Measurements from ENCODE around the gene TENM4. TPM values are rescaled to one million over a fixed set of nuclear protein-coding genes. Genes with fewer than 3 reads are reported as not detected.

Gene TENM4
- polyA plus RNA-seq, 3 donors, result 0.31 to 1.7 TPM; not detected in 1

- intact Hi-C loops (cut with micrococcal nuclease), result no loop called here
- H2AFZ ChIP-seq (ENCODE audit: insufficient read depth, low read depth, low read length, poor library complexity, severe bottlenecking), result no peak overlapping the region
- peaks cover 27 to 33% of the 10 kb centered on the region in 2 donors for H3K27me3 ChIP-seq (ENCODE audit: control insufficient read depth in 2 of 2, insufficient read depth in 2 of 2, low read length in 2 of 2)
- no peak overlapping the region for H3K27ac ChIP-seq (ENCODE audit: low read depth in 1 of 2, low read length in 2 of 2)
- H4K20me1 ChIP-seq (ENCODE audit: insufficient read depth, low read length), result no peaks in the 10 kb centered on the region
- H3K79me2 ChIP-seq (ENCODE audit: insufficient read depth, low read length), result no peaks in the 10 kb centered on the region
- peaks cover 38 to 43% of the 10 kb centered on the region in 2 donors for H3K4me1 ChIP-seq (ENCODE audit: control insufficient read depth in 1 of 2, insufficient read depth in 2 of 2, low read length in 2 of 2)
- no peak for TF ChIP-seq CTCF (IDR thresholded peaks at IDR 0.05)
- no peaks in the 10 kb centered on the region for H3K36me3 ChIP-seq (replicated peaks in 1 of 2; ENCODE audit: control insufficient read depth in 1 of 2, insufficient read depth in 2 of 2, low read length in 2 of 2)
- Mint-ChIP-seq H3K36me3 (no peaks in the 10 kb centered on the region), H3K4me3 (no peak overlapping the region), H3K27ac (peak overlapping the region in 1 of 7 donors; percentile 56), H3K4me1 (peaks cover 38% of the 10 kb centered on the region), H3K9me3 (peaks cover 0 to 8% (median 0%) of the 10 kb centered on the region in 7 donors), H3K27me3 (ENCODE audit: low read depth in 3 of 3) (peaks cover 21 to 33% (median 23%) of the 10 kb centered on the region in 3 donors)
- peaks cover 0 to 2% of the 10 kb centered on the region in 2 donors for H3K9me3 ChIP-seq (replicated peaks in 1 of 2; ENCODE audit: control insufficient read depth in 1 of 2, insufficient read depth in 1 of 2, low read length in 2 of 2)
- no peak overlapping the region for H3K4me2 ChIP-seq (replicated peaks; ENCODE audit: extremely low read depth, low read length, poor library complexity, severe bottlenecking)
- DNase-seq, result no peak
- H3K9ac ChIP-seq (ENCODE audit: insufficient read depth, low read length, poor library complexity, severe bottlenecking), result no peak overlapping the region
- no CpG with 5 or more reads among the region's 4 CpGs for whole genome bisulfite sequencing (ENCODE audit: insufficient coverage)
- H3K4me3 ChIP-seq (replicated peaks in 1 of 3; ENCODE audit: low read depth in 2 of 3, low read length in 3 of 3), result no peak overlapping the region
Observed at GRCh38 chr11:78931891-78932290, 508.9 kb downstream of the TENM4 start.

- no peak overlapping the region for H2AFZ ChIP-seq (ENCODE audit: insufficient read depth, low read depth, low read length, poor library complexity, severe bottlenecking)
- no peak overlapping the region for H3K4me2 ChIP-seq (replicated peaks; ENCODE audit: extremely low read depth, low read length, poor library complexity, severe bottlenecking)
- no peaks in the 10 kb centered on the region for H4K20me1 ChIP-seq (ENCODE audit: insufficient read depth, low read length)
- WGBS (ENCODE audit: insufficient coverage), result 84% methylated on average over 6 of the region's 11 CpGs
- DNase-seq, result no peak
- peaks cover 0 to 8% (median 0%) of the 10 kb centered on the region in 7 donors for H3K9me3 Mint-ChIP-seq
- no peak overlapping the region for H3K4me3 ChIP-seq (replicated peaks in 1 of 3; ENCODE audit: low read depth in 2 of 3, low read length in 3 of 3)
- peaks cover 0 to 2% of the 10 kb centered on the region in 2 donors for H3K9me3 ChIP-seq (replicated peaks in 1 of 2; ENCODE audit: control insufficient read depth in 1 of 2, insufficient read depth in 1 of 2, low read length in 2 of 2)
- H3K79me2 ChIP-seq (ENCODE audit: insufficient read depth, low read length), result no peaks in the 10 kb centered on the region
- H3K4me1 Mint-ChIP-seq, result peaks cover 33% of the 10 kb centered on the region
- H3K4me1 ChIP-seq (ENCODE audit: control insufficient read depth in 1 of 2, insufficient read depth in 2 of 2, low read length in 2 of 2), result peaks cover 29 to 34% of the 10 kb centered on the region in 2 donors
- H3K36me3 Mint-ChIP-seq, result no peaks in the 10 kb centered on the region
- no peak overlapping the region for H3K4me3 Mint-ChIP-seq
- H3K27me3 Mint-ChIP-seq (ENCODE audit: low read depth in 3 of 3), result peaks cover 24 to 41% (median 24%) of the 10 kb centered on the region in 3 donors
- no peaks in the 10 kb centered on the region for H3K36me3 ChIP-seq (replicated peaks in 1 of 2; ENCODE audit: control insufficient read depth in 1 of 2, insufficient read depth in 2 of 2, low read length in 2 of 2)
- H3K27ac ChIP-seq (ENCODE audit: low read depth in 1 of 2, low read length in 2 of 2), result no peak overlapping the region
- H3K27ac Mint-ChIP-seq, result no peak overlapping the region
- H3K27me3 ChIP-seq (ENCODE audit: control insufficient read depth in 2 of 2, insufficient read depth in 2 of 2, low read length in 2 of 2), result peaks cover 31 to 39% of the 10 kb centered on the region in 2 donors
- no peak overlapping the region for H3K9ac ChIP-seq (ENCODE audit: insufficient read depth, low read length, poor library complexity, severe bottlenecking)
- no peak for TF ChIP-seq CTCF (IDR thresholded peaks at IDR 0.05)
- intact Hi-C loops (cut with micrococcal nuclease), result no loop called here
Observed at GRCh38 chr11:78930810-78931523, 509.9 kb downstream of the TENM4 start.

Measured in CD14-positive monocyte (primary cell).